ENCODE results near the gene SBK3. TPM values are rescaled to one million over a fixed set of nuclear protein-coding genes. Genes with fewer than 3 reads are reported as not detected.

SBK3 gene
- polyA plus RNA-seq, 1 of the 3 experiments (the other 2 are of a cell fraction): 0.03 TPM

DNA sequence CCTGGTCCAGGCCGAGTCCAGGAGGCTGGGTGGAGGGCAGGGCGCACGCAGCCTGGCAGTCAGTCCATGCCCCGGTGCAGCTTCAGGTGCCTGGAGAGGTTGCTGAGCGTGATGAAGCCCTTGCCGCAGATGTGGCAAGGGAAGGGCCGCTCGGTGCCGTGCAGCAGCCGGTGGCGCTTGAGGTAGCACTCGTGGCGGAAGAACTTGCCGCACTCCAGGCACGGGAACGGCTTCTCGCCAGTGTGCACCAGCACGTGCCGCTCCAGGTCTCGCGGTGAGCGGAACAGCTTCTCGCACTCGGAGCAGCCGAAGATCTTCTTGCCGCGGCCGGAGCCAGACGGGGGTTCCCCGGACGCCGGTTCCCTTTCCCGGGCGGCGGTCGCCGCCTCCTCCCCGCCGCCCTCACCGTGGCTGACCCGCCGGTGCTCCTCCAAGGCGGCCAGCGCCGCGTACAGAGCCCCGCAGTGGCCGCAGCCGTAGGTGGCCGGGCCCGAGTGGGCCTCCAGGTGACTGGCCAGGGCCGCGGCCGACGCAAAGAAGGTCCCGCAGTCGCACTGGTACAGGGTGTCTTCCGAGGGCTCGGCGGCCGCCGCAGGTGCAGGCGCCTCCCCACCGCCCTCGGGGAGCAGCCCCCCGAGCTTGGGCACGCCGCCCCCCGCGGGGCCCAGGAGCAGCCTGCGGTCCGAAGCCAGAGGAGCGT, 47.2 kb upstream of the SBK3 start:
- peaks cover 2% of the 10 kb centered on the region for H3F3A ChIP-seq (replicated peaks; ENCODE audit: insufficient read depth)
- H3K9ac ChIP-seq: no peak overlapping the region
- no peak for TF ChIP-seq POLR2AphosphoS5 (IDR thresholded peaks at IDR 0.05; ENCODE audit: low read depth, low read length)
- TF ChIP-seq CHD2 (IDR thresholded peaks at IDR 0.05; ENCODE audit: low read length, partially characterized antibody): no peak
- TF ChIP-seq GABPA (IDR thresholded peaks at IDR 0.05; ENCODE audit: low read depth): no peak
- TF ChIP-seq GATA2 (CRISPR knock-in tag; IDR thresholded peaks at IDR 0.05): no peak
- TF ChIP-seq MAX (IDR thresholded peaks at IDR 0.05; ENCODE audit: low read depth): no peak
- TF ChIP-seq NRF1 (IDR thresholded peaks at IDR 0.05; ENCODE audit: low read depth, low read length): no peak
- no peak for TF ChIP-seq TCF12 (IDR thresholded peaks at IDR 0.05)
- TF ChIP-seq ELF1 (IDR thresholded peaks at IDR 0.05): no peak
- TF ChIP-seq, protein P1, sequence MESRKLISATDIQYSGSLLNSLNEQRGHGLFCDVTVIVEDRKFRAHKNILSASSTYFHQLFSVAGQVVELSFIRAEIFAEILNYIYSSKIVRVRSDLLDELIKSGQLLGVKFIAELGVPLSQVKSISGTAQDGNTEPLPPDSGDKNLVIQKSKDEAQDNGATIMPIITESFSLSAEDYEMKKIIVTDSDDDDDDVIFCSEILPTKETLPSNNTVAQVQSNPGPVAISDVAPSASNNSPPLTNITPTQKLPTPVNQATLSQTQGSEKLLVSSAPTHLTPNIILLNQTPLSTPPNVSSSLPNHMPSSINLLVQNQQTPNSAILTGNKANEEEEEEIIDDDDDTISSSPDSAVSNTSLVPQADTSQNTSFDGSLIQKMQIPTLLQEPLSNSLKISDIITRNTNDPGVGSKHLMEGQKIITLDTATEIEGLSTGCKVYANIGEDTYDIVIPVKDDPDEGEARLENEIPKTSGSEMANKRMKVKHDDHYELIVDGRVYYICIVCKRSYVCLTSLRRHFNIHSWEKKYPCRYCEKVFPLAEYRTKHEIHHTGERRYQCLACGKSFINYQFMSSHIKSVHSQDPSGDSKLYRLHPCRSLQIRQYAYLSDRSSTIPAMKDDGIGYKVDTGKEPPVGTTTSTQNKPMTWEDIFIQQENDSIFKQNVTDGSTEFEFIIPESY (IDR thresholded peaks at IDR 0.05; ENCODE audit: borderline replicate concordance, low read depth): no peak
- no peak for TF ChIP-seq TAF1 (IDR thresholded peaks at IDR 0.05; ENCODE audit: borderline replicate concordance, low read depth, low read length)
- TF ChIP-seq MEF2A (IDR thresholded peaks at IDR 0.05; ENCODE audit: borderline replicate concordance, low read depth): no peak
- TF ChIP-seq FOXJ3 (CRISPR knock-in tag; IDR thresholded peaks at IDR 0.05): no peak
- no peak for TF ChIP-seq FOXM1 (IDR thresholded peaks at IDR 0.05; ENCODE audit: low read depth)
- no peak for TF ChIP-seq JUND (IDR thresholded peaks at IDR 0.05)
- TF ChIP-seq, protein P2, sequence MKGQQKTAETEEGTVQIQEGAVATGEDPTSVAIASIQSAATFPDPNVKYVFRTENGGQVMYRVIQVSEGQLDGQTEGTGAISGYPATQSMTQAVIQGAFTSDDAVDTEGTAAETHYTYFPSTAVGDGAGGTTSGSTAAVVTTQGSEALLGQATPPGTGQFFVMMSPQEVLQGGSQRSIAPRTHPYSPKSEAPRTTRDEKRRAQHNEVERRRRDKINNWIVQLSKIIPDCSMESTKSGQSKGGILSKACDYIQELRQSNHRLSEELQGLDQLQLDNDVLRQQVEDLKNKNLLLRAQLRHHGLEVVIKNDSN (IDR thresholded peaks at IDR 0.05; ENCODE audit: borderline replicate concordance, low read depth): no peak
- no peak for TF ChIP-seq REST (IDR thresholded peaks at IDR 0.05; ENCODE audit: low read depth, low read length)
- TF ChIP-seq RXRA (IDR thresholded peaks at IDR 0.05; ENCODE audit: borderline replicate concordance, low read depth): no peak
- H3K9me3 ChIP-seq: no peaks in the 10 kb centered on the region
- H3K36me3 ChIP-seq (replicated peaks in 1 of 2; ENCODE audit: control insufficient read depth in 1 of 2, insufficient read depth in 2 of 2, low read length in 1 of 2): peaks cover 20 to 34% of the 10 kb centered on the region in 2 experiments
- no peaks in the 10 kb centered on the region for H3K79me2 ChIP-seq (ENCODE audit: insufficient read depth)
- 90% methylated on average over 23 of the region's 73 CpGs for WGBS (ENCODE audit: low lambda C conversion rate)
- ChIA-PET POLR2A (no interaction called here), CTCF (no interaction called here)
- H3K9me2 ChIP-seq: no peaks in the 10 kb centered on the region
- no peaks in the 10 kb centered on the region; a peak in 1 of 4 replicates for H3K4me1 ChIP-seq (ENCODE audit: control insufficient read depth in 1 of 2, insufficient read depth in 2 of 2, low read depth in 1 of 2, low read length in 1 of 2)
- no peak overlapping the region for H3K4me2 ChIP-seq
- no peak overlapping the region for H3K4me3 ChIP-seq (ENCODE audit: low read depth in 2 of 2, low read length in 1 of 2)
- H3K27me3 ChIP-seq (ENCODE audit: insufficient read depth): no peaks in the 10 kb centered on the region
- H3K27ac ChIP-seq (ENCODE audit: low read depth in 2 of 2, low read length in 1 of 2): no peak overlapping the region
- no peak overlapping the region for H2AFZ ChIP-seq (ENCODE audit: low read depth)
- H4K20me1 ChIP-seq (ENCODE audit: insufficient read depth): no peaks in the 10 kb centered on the region
- no peak for DNase-seq
